HG03520 (cell line): ENCODE data around the gene DENND4A.

Experiments
- ATAC-seq: cut with Tn5 transposase; IDR thresholded peaks from one replicate; pipeline ENCODE4 v1.9.1; 2021; ENCODE audit warnings: mild to moderate bottlenecking, moderate library complexity; ENCODE audit not compliant: unreplicated experiment

Gene DENND4A

DNA sequence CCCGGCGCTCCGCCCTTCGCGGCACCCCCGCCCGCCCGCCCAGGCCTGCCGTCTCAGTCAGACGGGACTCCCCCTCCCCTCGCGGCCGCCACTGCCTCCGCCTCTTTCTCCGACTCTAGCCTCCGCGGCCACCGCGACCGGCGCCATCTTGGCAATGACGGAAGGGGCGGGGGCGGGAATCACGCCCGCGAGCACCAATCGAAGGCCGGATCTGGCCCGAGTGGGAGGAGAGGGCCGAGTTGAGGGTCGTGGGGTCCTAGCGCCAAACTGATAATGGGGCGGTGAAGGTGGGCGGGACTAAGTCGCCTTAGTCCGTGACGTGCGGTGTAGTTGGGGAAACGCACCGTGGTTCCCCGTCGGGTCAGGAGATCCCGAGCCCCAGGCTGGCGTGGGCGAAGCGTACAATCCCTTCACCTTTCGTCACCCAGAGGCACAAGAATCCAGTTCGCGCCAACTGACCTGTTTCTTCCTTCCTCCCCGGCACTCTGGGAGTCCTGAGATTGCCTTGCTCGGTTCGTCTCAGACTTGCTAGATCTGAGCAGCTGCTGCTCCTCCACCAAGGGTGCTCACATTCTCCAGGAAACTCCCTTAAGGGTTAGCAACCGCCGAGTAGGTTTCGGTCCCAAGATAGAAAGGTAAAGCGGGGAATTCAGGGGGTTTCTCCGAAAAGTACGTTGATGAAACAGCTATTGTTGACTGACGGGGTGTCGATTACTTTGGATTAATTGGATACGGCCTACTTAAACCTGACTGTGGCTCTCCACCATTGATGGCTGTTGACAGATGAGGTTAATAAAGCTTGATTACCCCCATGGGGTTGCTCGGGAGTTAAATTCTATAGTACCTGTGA lies at the start of gene DENND4A:
Gene DENND4A, minus strand, starts transcription at position 156 of the 850 bp plus-strand sequence. CDS start 35,843 bp downstream, outside the sequence.
- ATAC-seq: peak; percentile 80

DNA sequence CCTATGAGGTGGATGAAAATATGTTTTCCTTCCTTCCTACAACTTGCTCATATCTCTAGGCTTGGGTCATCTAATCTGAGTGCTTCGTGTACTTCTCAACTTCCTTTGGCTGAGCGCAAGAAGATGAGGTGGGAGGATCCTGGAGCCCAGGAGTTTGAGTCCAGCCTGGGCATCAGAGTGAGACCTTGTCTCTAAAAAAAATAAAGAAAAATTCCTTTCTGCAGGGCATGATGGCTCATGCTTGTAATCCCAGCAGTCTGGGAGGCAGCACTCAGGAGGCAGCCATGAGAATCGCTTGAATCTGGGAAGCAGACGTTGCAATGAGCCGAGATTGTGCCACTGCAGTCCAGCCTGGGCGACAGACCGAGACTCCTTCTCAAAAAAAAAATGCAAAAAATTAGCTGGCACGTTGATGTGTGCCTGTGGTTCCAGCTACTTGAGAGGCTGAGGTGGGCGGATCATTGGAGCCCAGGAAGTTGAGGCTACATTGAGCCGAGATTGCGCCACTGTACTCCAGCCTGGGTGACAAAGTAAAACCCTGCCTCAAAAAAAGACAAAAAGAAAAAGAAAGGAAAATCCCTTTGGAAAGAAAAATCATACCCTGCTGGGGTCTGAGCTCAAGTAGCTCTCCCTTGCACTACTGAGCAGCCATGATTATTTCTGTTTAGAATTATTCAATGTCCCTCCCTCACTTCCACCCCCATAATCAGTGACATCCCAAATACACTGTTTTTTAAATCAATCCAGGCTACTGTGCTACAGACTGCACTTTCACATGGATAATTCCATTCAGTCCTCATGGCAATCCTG lies 49.2 kb upstream of the DENND4A start:
- no peak for ATAC-seq

DNA sequence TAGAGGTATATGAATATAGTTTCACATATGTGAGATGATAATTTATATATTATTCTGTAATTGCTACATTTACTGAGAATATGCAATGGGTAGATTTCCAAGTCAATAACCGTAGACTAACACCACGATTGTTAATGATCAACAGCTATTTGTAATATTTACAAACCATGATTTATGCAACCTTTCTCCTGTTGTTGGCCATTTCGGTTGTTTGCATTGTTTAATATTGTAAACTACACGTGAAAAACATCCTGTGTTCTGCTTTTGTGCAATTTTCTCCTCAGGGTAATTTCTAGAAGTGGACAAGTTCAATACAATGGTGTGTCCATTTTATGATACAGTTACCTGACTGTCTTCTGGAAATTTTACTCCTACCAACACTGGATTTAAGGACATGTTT lies 47.9 kb upstream of the DENND4A start:
- ATAC-seq: no peak

DNA sequence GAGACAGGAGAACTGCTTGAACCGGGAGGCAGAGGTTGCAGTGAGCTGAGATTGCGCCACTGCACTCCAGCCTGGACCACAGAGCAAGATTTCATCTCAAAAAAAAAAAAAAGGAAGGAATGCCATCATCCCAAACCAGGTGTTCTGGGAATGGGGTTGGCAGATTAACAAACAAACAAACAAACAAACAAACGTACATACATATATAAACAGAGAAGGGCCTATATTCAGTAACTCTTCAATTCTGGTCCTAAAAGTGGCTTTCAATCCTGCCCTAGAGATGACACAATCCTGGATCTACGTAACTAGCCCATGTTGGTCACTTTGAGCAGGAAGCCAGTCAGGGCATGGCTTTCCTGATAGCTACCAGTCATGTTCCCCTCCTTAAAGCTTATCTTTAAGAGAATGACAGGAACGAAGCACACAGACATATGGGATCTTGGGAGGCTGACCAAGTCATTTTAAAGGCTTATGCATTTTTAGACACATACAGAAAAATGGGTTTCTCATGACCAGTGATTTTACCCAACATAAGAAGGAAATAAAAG lies 47.3 kb upstream of the DENND4A start:
- ATAC-seq: no peak

DNA sequence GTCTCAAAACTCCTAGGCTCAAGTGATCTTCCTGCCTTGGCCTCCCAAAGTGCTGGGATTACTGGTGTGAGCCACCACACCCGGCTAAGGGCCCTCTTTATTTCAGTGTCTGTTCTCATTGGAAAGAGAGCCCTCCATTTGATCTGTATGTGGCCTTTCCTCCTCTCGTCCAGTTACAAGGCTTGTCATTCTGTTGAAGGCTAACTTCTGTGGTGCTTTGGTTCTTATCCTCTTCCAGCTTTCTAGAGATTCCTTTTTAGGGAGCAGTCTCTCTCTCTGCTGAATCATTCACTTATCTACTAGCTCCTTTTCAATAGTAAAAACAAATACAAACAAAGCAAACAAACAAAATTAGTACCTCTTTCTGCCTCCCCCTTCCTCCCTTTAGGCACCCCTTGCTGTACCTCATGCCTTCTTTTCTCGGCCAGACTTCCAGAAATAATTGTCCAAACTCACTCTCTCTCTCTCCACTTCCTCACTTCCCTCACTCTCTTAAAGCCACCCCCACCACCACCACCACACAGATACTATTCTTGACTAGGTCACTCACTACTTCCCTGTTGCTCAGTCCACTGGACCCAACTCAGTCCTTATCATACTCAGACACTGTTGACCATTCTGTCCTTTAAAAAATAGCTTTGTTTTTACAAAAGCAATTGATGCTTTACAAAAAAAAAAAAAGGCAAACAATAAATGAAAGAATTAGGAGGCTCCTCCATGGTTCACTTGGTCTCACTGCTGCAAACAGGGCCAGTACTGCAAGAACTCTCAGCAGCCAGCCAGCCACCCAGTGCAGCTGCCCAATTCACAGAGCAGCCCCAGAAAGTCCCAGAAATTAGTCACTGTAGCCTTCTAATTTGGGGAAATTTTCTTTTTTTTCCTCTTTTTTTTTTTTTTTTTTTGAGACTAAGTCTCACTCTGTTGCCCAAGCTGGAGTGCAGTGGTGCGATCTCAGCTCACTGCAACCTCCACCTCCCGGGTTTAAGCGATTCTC lies 45.5 kb upstream of the DENND4A start:
- no peak for ATAC-seq

DNA sequence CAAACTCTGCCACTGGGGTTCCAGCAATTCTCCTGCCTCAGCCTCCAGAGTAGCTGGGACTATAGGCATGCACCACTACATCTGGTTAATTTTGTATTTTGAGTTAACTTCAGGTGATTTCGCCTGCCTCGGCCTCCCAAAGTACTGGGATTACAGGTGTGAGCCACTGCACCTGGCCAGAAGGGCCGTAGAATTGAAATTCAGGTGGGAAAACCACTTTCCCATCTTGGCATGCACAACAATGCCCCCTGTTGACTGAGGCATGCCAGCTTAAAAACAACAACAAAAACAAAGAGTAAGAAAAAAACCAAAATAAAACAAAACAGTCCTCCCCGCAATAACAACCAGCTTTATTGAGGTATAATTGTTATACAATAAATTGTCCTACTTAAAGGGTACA lies 44.6 kb upstream of the DENND4A start:
- no peak for ATAC-seq

DNA sequence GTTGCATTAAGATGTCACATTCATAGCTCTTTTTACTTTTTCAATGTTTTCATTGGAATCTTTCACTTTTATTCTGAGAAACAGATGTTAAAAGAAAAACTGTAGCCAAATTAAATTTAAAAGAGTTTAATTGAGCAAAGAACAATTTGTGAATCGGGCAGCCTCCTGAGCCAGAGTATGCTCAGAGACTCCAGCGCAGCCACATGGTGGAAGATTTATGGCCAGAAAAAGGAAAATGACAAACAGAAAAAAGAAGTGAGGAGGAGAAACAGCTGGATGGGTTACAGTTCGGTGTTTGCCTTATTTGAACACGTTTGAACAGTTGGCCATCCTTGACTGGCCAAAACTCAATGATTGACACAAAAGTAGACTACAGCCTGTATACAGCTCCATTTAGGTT lies 43.4 kb upstream of the DENND4A start:
- no peak for ATAC-seq

DNA sequence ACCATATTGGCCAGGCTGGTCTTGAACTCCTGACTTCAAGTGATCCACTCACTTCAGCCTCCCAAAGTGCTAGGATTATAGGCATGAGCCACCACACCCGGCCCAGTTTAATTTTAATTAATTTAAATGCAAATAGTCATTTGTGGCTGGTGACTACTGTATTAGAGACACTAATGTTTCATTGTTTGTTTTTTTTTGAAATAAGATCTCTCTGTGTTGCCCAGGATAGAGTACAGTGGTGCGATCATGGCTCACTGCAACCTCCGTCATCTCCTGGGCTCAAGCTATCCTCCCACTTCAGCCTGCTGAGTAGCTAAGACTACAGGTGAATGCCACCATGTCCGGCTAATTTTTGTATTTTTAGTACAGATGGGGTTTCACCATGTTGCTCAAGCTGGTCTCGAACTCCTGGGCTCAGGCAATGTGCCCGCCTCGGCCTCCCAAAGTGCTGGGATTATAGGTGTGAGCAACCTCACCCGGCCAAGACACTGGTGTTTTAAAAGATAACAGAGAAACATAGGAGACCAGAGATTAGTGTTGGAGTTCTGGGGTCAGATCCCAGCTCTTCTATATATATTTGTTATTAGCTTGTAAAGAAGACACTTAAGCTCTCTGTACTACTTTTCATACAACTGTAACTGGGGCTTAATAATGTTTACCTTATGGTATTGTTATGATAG lies 42.6 kb upstream of the DENND4A start:
- no peak for ATAC-seq

DNA sequence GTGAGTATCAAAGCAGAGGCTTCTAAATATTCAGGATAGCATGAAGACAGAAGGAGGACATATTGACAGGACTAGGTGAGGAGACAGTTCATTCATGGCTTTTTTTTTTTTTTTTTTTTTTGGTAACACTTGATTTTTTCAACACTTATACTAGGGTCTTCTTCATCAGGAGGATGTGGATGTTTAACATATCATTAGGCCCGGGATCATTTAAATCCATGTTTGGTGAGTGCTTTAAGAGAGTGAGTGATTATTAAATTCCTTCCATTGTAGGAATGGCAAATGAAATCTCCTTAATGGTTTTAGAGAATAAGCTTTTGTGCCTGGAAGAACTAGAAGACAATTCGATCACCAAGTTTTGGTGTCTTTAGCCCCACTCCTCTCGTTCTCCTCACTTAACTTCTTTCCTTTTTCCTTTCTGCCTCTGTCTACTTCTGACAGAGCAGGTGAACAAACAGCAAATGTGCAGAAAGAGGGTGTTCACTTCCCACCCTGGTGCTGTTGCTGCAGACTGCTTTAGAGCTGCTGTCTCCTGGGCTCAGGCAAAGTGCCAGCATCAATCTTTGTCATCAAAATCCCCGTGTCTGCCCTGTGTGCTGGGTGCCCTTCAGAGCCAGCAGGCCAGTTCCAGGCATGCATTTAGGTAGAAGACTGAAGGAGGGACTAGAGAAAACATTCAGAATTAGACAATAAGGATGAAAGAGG lies 41.6 kb upstream of the DENND4A start:
- no peak for ATAC-seq

DNA sequence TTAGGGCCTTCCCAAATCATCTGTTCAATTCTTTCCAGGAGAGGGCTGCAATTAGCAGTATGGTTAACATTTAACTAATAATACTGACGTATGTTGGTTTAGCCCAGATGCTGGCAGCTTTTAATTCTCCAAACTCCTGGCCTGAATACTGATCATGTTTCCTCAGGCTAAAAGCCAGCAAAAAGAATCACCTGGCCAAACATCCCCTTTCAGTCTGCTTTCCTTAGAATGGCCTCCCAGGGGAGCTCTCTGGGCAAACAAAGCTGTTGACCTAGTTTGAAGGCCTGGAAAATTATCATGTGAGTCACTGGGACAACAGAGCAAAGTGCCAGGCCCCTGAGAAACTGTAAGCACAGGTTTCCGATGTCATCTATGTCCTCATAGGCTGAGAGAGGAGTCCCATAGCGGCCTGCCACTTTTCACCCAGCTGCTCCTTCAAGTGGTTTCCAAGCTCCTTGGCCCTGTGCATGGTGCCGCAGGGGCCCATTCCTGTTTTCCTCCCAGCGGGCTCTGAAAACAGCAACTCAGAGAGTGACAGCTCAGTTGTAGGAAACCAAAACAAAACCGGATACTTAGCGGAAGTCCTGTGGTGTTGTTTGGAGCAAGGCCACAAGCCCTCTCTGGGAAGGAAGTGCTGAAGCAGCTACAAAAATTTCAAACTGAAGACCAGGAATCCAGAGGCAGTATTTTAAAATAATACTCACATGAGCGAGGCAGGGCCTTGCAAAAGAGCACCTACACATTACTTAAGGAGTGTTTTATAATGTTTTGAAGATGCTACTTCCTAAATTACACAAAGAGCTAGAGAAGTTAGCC lies 40.7 kb upstream of the DENND4A start:
- ATAC-seq: no peak

DNA sequence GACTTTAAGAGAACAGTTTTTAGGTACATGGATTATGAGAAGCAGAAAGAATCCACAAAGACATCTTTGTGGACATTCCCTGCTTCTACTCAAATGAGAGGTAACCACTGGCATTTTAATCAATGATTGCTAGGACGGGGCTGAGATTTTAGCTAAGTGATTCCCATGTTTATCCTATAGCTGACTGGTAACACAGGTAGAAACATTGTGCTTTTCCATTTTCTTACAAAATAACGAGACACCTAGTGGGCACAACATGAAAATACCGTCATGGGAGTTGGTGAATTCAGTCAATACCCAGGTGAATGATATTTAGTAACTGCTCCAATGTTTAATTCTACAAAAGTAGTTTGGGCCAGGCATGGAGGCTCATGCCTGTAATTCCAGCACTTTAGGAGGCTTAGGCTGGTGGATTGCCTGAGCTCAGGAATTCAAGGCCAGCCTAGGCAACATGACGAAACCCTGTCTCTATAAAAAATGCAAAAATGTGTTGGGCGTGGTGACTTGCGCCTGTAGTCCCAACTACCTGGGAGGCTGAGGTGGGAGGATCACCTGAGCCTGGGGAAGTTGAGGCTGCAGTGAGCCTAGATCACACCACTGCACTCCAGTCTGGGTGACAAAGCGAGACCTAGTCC lies 37.2 kb upstream of the DENND4A start:
- ATAC-seq: no peak

DNA sequence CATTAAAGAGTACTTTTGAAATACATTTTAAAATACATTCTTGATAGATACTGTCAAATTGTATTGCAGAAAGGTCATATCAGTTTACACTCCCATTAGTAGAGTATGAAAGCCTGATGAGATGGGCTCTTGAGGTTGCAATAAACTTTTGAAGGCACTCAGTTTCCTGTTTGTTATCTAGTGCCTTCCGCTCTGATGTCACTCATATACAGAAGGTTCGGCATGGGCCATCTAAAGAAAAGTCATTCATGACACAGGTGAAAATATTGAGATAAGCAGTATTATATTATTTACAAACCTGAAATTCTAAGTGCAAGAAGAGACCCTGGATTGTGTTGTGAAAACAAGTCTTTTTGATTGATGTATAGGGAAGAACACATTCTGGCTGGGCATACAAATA lies 36.5 kb upstream of the DENND4A start:
- no peak for ATAC-seq

DNA sequence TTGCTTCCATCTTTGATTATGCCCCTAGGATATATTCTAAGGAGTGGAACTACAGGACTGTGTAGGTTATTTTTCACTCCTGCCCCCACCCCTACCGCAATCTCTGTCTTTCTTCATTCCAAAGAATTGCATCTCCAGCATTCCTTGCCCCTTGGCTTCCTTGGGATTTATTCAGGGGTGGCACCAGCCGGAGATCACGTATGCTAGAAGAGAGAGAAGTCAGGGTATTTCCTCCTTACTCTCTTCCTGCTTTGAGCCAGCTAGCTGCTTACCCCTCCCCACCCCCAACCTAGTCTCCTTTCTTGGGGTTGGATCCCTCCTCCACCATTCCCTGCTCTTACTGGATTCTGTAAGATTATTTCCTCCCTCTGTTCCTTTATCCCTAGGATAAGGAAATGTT lies 35.0 kb upstream of the DENND4A start:
- no peak for ATAC-seq

DNA sequence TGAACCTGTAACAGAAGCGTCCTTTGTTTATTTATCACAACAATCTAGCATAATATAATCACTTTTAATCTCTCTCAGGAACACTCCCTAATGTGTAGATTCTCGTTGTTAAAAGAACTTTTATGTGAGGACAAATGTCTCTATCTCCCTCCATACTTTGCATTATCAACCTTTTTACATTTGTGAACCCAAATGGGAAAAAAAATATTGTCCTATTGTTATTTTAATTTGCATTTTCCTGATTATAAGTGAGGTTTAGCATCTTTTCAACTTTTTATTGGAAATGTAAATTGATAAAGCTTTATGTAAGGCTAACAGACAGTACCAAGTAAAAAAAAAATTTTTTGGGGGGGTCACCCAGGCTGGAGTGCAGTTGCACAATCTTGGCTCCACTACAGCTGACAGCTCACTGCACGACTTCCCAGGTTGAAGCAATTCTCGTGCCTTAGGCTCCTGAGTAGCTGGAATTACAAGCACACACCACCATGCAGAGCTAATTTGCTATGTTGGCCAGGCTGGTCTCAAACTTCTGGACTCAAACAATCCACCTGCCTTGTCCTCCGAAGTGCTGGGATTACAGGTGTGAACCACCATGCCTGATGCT lies 33.0 kb upstream of the DENND4A start:
- ATAC-seq: no peak

DNA sequence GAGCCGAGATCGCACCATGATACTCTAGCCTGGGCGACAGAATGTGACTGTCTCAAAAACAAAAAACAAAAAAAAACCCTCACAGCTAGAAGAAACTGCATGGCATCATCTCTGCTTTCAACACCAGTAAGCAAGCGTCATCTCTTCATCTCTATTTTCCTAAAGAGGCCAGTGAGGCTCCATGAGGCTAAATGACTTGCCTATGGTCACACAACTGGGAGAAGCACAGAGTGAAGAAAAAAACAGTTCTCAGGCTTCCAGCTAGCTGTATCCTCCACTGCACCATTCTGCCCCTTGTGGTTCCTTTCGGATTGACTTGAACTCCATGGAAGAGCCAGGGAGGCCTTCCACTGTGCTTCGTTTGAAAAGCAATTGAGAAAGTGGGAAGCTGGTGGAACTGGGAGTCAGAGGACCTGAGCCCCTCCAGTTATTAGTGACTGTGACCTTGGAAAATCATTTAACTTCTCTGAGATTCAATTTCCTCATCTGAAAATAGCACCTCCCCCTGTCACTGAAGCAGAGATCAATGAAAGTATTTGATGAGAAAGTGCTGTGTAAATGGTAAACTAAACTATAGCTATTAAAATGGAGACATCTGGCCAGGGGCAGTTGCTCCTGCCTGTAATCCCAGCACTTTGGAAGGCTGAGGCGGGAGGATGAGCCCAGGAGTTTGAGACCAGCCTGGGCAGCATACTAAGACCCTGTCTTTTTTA lies 32.1 kb upstream of the DENND4A start:
- no peak for ATAC-seq

DNA sequence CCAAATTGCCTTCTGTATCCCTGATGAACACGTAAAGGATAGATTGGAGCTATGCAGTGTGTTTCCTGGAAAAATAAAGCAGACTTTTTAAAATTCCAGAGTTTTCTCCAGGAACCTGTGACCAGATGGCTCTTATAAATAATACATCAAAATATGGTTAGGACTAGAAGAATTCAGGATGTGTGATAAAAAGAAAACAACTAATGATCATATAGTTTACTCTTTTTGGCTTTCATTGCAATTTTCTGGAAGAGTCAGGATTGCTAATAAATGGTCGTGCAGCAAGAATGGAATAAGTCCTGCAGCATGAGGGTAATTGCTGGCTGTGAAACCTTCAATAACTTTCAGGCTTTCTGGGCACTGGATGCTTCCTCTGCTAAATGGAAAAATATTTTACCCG lies 30.2 kb upstream of the DENND4A start:
- ATAC-seq: no peak

DNA sequence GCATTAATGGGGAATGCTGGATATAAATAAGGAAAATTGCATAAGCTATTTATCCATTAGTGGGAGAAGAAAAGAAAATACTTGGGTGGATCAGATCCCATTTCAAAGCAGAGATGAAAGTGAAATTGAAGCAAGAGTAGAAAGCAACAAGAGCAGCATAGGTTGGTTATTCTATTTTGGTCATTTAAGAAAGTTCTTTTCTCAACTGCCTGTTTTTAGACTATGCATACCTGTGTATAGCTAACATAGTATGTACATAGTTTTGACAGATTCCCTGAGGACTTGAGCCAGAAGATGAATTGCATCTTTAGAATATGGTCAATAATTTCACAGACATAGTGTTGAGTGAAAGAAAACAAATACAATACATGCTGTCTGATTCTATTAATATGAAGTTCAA lies 29.0 kb upstream of the DENND4A start:
- no peak for ATAC-seq
